HCT116 (cell line): Measurements from ENCODE around the gene TM7SF2.

ENCODE experiments used
- CTCF ChIP-seq, 3 experiments: fragments of 200-600 bp in 1 of 3; sonication (generic) in 1 of 3; IDR thresholded peaks in 2 of 3; conservative IDR thresholded peaks in 1 of 3; 2 replicates each; pipeline ENCODE4 v1.5.1; 2012 to 2017; ENCODE audit warnings: low read depth in 2 of 3, low read length in 2 of 3, antibody characterized with exemption in 1 of 3, borderline replicate concordance in 1 of 3, control low read depth in 1 of 3, mild to moderate bottlenecking in 1 of 3, mixed read lengths in 1 of 3, mixed run types in 1 of 3, moderate library complexity in 1 of 3; ENCODE audit not compliant: insufficient read depth in 1 of 3
- EZH2 ChIP-seq: fragments of 200-600 bp; sonication (generic); IDR thresholded peaks from 2 replicates; pipeline ENCODE4 v1.6.1; 2017; ENCODE audit warnings: antibody characterized with exemption, mixed run types
- RAD21 ChIP-seq: IDR thresholded peaks from 2 replicates; pipeline ENCODE4 v1.6.1; 2012; ENCODE audit warnings: low read depth, mild to moderate bottlenecking

DNA sequence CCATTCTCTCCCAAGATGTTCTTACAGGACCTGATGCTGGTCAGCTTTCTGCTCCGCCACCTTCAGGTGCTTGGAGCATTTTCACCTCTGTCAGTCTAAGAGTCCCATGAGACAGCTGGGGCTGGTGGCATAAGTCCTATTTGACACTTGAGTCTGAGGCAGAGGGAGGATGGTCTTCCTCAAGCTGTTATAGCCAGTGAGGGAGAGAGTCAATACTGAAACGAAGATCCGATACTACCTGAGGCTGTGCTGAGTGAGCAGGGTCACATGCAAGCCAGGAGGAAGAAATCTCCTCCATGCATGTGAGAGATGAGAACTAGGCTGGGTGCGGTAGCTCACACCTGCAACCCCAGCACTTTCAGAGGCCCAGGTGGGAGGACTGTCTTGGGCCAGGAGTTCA is 22.1 kb upstream of the TM7SF2 start:
- TF ChIP-seq RAD21 = no peak
- no peak for TF ChIP-seq EZH2
- TF ChIP-seq CTCF (IDR thresholded peaks at IDR 0.05 in 2 of 3, conservative IDR thresholded peaks at IDR 0.05 in 1 of 3; ENCODE audit: borderline replicate concordance in 1 of 3, insufficient read depth in 1 of 3, low read depth in 2 of 3, low read length in 2 of 3) = no peak; a peak in 1 of 6 replicates
